Measurements from ENCODE around the gene PCBP2. TPM values are rescaled to one million over a fixed set of nuclear protein-coding genes. Genes with fewer than 3 reads are reported as not detected.

PCBP2 gene
- total RNA-seq, 1 experiment from 2014 or later = 981 TPM

DNA sequence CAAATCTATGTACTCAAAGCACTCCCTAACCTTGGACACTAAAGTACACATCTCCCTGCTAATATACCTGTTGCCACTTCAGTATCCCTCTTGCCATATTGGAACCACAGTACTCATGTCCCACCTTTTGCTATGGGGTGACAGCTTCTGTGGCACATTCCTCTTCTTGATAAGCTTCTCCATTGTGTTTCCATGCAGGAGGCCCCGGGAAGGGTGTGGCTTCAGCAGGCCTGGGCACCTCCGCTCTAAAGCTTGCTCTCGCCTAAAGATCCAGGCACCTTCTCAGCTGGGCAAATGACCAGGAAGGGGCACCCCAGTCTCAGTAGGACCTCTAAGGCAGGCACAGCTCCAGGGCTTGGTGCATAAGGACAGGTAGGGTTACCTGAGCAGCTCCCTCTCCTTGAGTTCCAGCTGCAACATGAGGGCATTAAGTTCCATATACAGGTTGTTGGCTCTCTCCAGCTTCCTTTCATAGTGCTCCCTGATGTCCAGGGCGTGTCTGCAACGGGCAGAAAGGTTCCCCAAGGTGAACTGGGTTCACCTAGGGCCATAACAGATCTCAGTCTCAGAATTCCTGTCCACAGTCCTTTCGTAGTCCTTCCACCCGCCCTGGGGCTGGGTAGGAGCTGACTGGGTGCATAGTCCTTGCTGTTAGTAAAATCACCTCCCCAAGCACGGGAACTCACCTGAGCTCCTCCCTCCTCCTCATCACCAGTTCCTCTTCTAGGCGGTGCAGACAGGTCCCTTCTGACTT is 31.5 kb downstream of the PCBP2 start (continued):
- TF ChIP-seq ZNF263 (CRISPR knock-in tag; IDR thresholded peaks at IDR 0.05; ENCODE audit: low read depth) (no peak), ETV6 (CRISPR knock-in tag; IDR thresholded peaks at IDR 0.05) (no peak), IRF1 (CRISPR knock-in tag; IDR thresholded peaks at IDR 0.05) (no peak), ZSCAN18 (CRISPR knock-in tag; IDR thresholded peaks at IDR 0.05) (no peak), NFYB (CRISPR knock-in tag; conservative IDR thresholded peaks at IDR 0.05; ENCODE audit: low read depth) (no peak), E2F4 (CRISPR knock-in tag; IDR thresholded peaks at IDR 0.05; ENCODE audit: borderline replicate concordance, low read depth) (no peak), ZMAT4 (CRISPR knock-in tag; IDR thresholded peaks at IDR 0.05) (no peak)
- TF ChIP-seq, protein P1, sequence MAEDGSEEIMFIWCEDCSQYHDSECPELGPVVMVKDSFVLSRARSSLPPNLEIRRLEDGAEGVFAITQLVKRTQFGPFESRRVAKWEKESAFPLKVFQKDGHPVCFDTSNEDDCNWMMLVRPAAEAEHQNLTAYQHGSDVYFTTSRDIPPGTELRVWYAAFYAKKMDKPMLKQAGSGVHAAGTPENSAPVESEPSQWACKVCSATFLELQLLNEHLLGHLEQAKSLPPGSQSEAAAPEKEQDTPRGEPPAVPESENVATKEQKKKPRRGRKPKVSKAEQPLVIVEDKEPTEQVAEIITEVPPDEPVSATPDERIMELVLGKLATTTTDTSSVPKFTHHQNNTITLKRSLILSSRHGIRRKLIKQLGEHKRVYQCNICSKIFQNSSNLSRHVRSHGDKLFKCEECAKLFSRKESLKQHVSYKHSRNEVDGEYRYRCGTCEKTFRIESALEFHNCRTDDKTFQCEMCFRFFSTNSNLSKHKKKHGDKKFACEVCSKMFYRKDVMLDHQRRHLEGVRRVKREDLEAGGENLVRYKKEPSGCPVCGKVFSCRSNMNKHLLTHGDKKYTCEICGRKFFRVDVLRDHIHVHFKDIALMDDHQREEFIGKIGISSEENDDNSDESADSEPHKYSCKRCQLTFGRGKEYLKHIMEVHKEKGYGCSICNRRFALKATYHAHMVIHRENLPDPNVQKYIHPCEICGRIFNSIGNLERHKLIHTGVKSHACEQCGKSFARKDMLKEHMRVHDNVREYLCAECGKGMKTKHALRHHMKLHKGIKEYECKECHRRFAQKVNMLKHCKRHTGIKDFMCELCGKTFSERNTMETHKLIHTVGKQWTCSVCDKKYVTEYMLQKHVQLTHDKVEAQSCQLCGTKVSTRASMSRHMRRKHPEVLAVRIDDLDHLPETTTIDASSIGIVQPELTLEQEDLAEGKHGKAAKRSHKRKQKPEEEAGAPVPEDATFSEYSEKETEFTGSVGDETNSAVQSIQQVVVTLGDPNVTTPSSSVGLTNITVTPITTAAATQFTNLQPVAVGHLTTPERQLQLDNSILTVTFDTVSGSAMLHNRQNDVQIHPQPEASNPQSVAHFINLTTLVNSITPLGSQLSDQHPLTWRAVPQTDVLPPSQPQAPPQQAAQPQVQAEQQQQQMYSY (CRISPR knock-in tag; IDR thresholded peaks at IDR 0.05) = no peak
- TF ChIP-seq, protein P2, sequence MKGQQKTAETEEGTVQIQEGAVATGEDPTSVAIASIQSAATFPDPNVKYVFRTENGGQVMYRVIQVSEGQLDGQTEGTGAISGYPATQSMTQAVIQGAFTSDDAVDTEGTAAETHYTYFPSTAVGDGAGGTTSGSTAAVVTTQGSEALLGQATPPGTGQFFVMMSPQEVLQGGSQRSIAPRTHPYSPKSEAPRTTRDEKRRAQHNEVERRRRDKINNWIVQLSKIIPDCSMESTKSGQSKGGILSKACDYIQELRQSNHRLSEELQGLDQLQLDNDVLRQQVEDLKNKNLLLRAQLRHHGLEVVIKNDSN (CRISPR knock-in tag; IDR thresholded peaks at IDR 0.05) = peak; percentile 23; the same call in 1 of the 2 replicates
- TF ChIP-seq, protein P3, sequence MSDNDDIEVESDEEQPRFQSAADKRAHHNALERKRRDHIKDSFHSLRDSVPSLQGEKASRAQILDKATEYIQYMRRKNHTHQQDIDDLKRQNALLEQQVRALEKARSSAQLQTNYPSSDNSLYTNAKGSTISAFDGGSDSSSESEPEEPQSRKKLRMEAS (CRISPR knock-in tag; IDR thresholded peaks at IDR 0.05) = no peak

- DNase-seq (ENCODE audit: low spot score) (no peak), ATAC-seq (no peak)
- POLR2A ChIA-PET = interaction anchor here (0.7 to 2.4 kb wide), 3 partner anchors 15 to 63 kb away, joined by 4 to 17 read pairs (median 5); partner anchors contain the start of genes MAP3K12 and TARBP2
- CTCF ChIA-PET = interaction anchor here (1.7 to 8.1 kb wide), 6 partner anchors 9 to 163 kb away, joined by 4 to 99 read pairs (median 31); partner anchors contain the start of genes AAAS, MAP3K12, NPFF and TARBP2
- H3K27me3 Mint-ChIP-seq (ENCODE audit: low read depth) = no peaks in the 10 kb centered on the region
- H3K9me3 Mint-ChIP-seq = no peaks in the 10 kb centered on the region
- TF ChIP-seq ZNF671 (CRISPR knock-in tag; IDR thresholded peaks at IDR 0.05) (0 out of 2 replicates have a peak, but pooled peaks have one; percentile 27), FOXP1 (CRISPR knock-in tag; IDR thresholded peaks at IDR 0.05; ENCODE audit: borderline replicate concordance) (no peak)
- H3K4me3 Mint-ChIP-seq = no peak overlapping the region
- peaks cover 15% of the 10 kb centered on the region for H3K4me1 Mint-ChIP-seq
- H3K27ac Mint-ChIP-seq = no peak overlapping the region
- H3K36me3 Mint-ChIP-seq = peaks cover 46% of the 10 kb centered on the region
Observed at GRCh38 chr12:53483979-53484377, 32.1 kb downstream of the PCBP2 start.
